HUES64 (cell line): Measurements from ENCODE around the gene CST8.

ENCODE experiments used
- H3K27ac ChIP-seq: 2 replicates; pipeline ENCODE4 v1.7.0; 2013; ENCODE audit warnings: low read depth, low read length, inconsistent platforms
- H3K27me3 ChIP-seq: 2 replicates; pipeline ENCODE4 v1.6.1; 2013; ENCODE audit warnings: mild to moderate bottlenecking, low read length; ENCODE audit not compliant: insufficient read depth
- H3K36me3 ChIP-seq: 2 replicates; pipeline ENCODE4 v1.6.1; 2013; ENCODE audit warnings: mild to moderate bottlenecking, low read length; ENCODE audit not compliant: insufficient read depth
- H3K4me1 ChIP-seq: 2 replicates; pipeline ENCODE4 v1.6.1; 2013; ENCODE audit warnings: mild to moderate bottlenecking, low read length, moderate library complexity; ENCODE audit not compliant: insufficient read depth
- H3K4me3 ChIP-seq: 2 replicates; pipeline ENCODE4 v1.5.1; 2013; ENCODE audit warnings: mild to moderate bottlenecking, low read length, moderate library complexity
- H3K9ac ChIP-seq: 2 replicates; pipeline ENCODE4 v1.6.1; 2013; ENCODE audit warnings: mild to moderate bottlenecking, low read depth, low read length
- H3K9me3 ChIP-seq: 2 replicates; pipeline ENCODE4 v1.6.1; 2013; ENCODE audit warnings: low read depth, low read length; ENCODE audit not compliant: insufficient read depth
- WGBS: fragments of 150-250, 120-280 bp; methylation state at CpG from one replicate; pipeline ENCODE4 v1.1.7; 2013; ENCODE audit warnings: missing lambda C conversion rate; 5-methylcytosine and 5-hydroxymethylcytosine counted together

The CST8 gene

DNA sequence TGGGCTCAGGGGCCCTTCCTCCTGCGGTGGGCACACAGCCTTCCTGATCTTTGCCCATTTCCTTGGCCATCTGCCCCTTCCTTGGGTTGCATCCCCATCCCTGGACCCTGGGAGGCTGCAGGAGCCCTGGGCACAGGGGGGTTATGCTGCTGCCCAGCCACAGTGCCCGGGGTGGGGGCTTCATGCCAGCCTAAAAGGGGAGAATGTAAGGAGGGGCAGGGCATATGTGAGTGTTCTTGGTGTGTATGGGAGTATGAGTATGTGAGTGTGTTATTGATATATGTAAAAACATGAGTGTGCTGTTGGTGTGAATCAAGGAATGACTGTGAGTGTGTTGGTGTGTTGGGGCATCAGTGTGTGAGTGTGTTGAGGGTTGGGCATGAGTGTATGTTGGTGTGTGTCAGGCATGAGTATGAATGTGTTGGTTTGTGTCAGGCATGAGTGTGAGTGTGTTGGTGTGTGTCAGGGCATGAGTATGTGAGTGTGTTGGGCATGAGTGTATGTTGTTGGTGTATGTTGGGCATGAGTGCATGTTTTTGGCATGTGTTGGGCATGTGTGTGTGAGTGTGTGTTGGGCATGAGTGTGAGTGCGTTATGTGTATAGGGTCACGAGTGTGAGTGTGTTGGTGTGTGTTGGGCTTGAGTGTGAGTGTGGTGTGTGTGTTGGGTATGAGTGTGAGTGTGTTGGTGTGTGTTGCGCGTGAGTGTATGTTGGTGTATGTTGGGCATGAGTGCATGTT, 14.7 kb upstream of the CST8 start:
- H3K27me3 ChIP-seq: peaks cover 11% of the 10 kb centered on the region; the same call in 1 of the 2 replicates
- H3K4me3 ChIP-seq: no peak overlapping the region
- H3K4me1 ChIP-seq: peaks cover 20% of the 10 kb centered on the region
- no peaks in the 10 kb centered on the region for H3K36me3 ChIP-seq
- no peak overlapping the region for H3K9ac ChIP-seq
- WGBS: 95% methylated on average over 6 of the region's 6 CpGs
- H3K27ac ChIP-seq: no peak overlapping the region
- H3K9me3 ChIP-seq: no peaks in the 10 kb centered on the region

DNA sequence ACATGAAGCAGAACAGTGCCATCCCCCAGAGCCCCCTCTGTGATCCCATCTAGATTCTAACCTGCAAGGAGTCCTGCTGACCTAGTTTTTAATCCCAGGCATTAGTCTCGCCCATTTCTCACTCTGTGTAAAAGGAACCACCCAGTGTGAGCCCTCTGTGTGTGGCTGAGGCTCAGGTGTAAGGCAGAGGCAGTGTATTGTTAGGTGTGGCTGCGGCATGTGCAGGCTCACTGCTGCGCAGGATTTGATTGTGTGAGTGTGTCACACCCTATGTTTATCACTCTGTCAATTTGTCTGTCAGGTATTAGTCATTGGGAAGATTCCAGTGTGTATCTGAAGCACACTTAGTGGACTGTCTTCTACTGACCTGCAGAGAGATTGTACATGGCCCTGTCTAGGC, 13.7 kb upstream of the CST8 start:
- WGBS: 68% methylated on average over 3 of the region's 3 CpGs
- Histone ChIP-seq H3K27ac (no peak overlapping the region), H3K9me3 (no peaks in the 10 kb centered on the region), H3K36me3 (no peaks in the 10 kb centered on the region), H3K9ac (no peak overlapping the region), H3K4me1 (peaks cover 21% of the 10 kb centered on the region), H3K4me3 (no peak overlapping the region), H3K27me3 (peaks cover 7% of the 10 kb centered on the region; the same call in 1 of the 2 replicates)

DNA sequence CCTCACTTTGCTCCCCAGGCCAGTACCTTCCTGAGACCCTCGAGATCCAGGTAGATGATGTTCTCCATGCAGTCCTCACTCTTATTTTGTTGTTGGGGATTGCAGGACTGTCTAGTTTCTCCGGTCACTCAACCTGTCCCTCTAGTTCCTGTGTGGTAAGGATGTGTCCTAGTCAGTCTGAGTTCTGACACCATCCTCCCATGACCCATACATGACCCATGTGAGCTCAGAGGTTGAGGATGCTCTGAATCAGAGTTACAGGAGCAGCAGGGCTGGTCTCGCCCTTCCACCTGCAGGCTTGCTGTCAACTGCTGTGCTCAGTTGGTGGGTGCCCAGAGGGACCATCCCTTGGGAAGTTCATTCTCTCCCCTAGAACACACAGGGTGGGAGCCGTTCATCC, 11.9 kb upstream of the CST8 start:
- no peaks in the 10 kb centered on the region for H3K9me3 ChIP-seq
- H3K4me1 ChIP-seq: peaks cover 10% of the 10 kb centered on the region
- H3K9ac ChIP-seq: no peak overlapping the region
- H3K27ac ChIP-seq: no peak overlapping the region
- WGBS: 91% methylated on average over 3 of the region's 4 CpGs
- no peaks in the 10 kb centered on the region for H3K36me3 ChIP-seq
- H3K27me3 ChIP-seq: peaks cover 7% of the 10 kb centered on the region; the same call in 1 of the 2 replicates
- H3K4me3 ChIP-seq: no peak overlapping the region

DNA sequence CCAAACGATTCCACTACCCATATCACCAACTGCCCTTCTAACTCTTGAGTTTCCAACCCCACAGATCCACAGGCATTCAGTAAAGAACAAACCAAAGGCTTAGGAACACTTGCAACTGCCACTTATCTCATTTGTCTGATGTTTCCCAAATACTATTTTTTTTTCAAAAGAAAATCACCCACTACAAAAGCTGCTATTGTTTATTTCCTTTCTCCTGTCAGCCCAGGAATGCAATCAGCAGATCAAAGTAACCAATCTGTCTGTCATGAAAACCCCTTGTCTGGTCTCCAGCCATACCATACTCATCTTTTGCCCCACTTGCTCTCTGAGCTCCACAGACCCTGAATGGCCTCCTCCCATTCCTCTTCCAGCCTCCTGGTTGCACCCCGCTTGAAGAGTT, 8.8 kb upstream of the CST8 start:
- Histone ChIP-seq H3K27ac (no peak overlapping the region), H3K9ac (no peak overlapping the region), H3K4me3 (no peak overlapping the region), H3K4me1 (peaks cover 13% of the 10 kb centered on the region; the same call in 1 of the 2 replicates), H3K27me3 (no peaks in the 10 kb centered on the region), H3K36me3 (no peaks in the 10 kb centered on the region), H3K9me3 (no peaks in the 10 kb centered on the region)
- 82% methylated on average over 2 of the region's 2 CpGs for WGBS

DNA sequence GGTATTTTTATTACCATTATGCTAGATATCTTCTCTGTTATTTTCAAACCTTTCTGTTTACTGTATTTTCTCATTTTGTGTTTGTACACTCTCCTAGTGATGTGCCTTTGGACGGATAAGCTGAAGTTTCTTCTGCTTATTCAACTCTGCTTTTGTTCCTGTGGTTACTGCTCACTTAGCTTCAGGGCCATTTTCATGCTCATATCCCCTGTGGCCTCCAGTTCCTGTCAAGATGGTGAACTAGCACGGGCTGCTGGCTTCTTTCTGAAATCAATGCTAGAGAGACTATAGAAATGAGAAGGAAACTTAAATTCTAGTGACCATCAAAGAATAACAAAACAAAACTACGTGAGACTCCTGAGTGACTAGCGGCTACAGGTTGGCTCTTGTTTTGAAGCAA, 6.8 kb upstream of the CST8 start:
- Histone ChIP-seq H3K36me3 (no peaks in the 10 kb centered on the region), H3K4me1 (peaks cover 13% of the 10 kb centered on the region; the same call in 1 of the 2 replicates), H3K4me3 (no peak overlapping the region), H3K27ac (no peak overlapping the region), H3K9ac (no peak overlapping the region), H3K9me3 (no peaks in the 10 kb centered on the region; the same call in 1 of the 2 replicates), H3K27me3 (no peaks in the 10 kb centered on the region)
- 86% methylated on average over 4 of the region's 4 CpGs for WGBS

DNA sequence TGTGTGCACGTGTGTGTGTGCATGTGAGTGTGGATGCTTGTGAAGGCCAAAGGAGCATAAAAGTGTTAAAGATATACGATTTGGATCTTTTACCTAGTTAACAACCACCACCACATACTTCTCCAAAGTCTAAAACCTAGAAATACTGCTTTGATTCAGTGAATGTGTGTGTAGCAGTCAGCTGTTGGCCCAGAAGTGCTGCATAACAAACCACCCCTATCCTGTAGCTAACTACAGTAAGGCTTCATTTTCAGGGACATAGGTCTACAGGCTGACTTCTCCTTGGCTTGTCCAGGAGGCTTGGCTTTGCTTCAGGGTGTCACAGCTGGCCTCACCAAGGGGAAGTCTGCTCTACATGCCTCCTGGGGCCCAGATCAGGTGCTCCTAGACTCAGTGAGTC, 2.4 kb upstream of the CST8 start:
- no peaks in the 10 kb centered on the region for H3K36me3 ChIP-seq
- H3K9me3 ChIP-seq: no peaks in the 10 kb centered on the region; the same call in 1 of the 2 replicates
- WGBS: 100% methylated on average over 1 of the region's 2 CpGs
- 0 out of 2 replicates have a peak, but pooled peaks cover 8% of the 10 kb centered on the region for H3K4me1 ChIP-seq
- H3K27ac ChIP-seq: no peak overlapping the region
- H3K9ac ChIP-seq: no peak overlapping the region
- no peaks in the 10 kb centered on the region for H3K27me3 ChIP-seq
- H3K4me3 ChIP-seq: no peak overlapping the region

DNA sequence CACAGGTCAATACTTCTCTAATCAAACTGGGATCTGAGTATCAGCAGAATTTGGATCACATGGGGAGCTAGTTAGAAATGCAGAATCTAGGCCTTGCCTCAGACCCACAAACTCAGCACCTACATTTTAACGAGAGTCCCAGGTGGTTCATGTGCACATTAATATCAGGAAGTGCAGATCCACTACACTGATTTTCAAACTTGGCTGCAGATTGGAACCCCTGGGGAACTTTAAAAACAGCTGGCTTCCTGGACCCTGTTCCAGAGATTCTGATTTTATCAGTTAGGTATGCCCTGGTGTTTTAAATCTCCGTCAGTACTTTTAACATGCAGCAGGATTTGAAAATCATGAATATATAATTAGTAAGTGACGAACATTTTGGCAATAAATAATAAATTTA, 1.9 kb upstream of the CST8 start:
- no peak overlapping the region for H3K4me3 ChIP-seq
- no peaks in the 10 kb centered on the region for H3K36me3 ChIP-seq
- no peaks in the 10 kb centered on the region for H3K27me3 ChIP-seq
- WGBS: 95% methylated on average over 2 of the region's 3 CpGs
- no peak overlapping the region for H3K27ac ChIP-seq
- 0 out of 2 replicates have a peak, but pooled peaks cover 5% of the 10 kb centered on the region for H3K4me1 ChIP-seq
- H3K9me3 ChIP-seq: no peaks in the 10 kb centered on the region; the same call in 1 of the 2 replicates
- H3K9ac ChIP-seq: no peak overlapping the region

DNA sequence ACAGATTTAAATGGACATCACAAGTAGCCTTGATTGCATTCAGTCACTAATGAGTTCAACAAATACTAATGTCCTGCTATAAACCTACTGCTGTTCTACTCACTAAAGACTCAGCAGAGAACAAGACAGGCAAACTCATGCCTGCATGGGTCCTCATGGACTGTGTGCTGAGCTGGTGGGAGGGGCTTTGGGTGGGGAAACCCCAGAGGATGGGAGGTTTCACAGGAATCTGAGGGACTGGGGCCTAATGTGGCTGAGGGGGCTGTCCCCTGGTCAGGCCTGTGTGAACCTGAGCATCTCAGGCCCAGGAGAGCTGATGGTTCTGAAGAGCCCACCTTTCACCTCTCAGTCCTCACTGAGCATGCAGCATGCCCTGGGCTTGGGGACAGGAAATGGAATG, 1.4 kb downstream of the CST8 start:
- no peak overlapping the region for H3K4me3 ChIP-seq
- H3K4me1 ChIP-seq: no peaks in the 10 kb centered on the region
- no peak overlapping the region for H3K27ac ChIP-seq
- H3K36me3 ChIP-seq: no peaks in the 10 kb centered on the region
- H3K9me3 ChIP-seq: peaks cover 5% of the 10 kb centered on the region; the same call in 1 of the 2 replicates
- H3K9ac ChIP-seq: no peak overlapping the region
- no peaks in the 10 kb centered on the region for H3K27me3 ChIP-seq

DNA sequence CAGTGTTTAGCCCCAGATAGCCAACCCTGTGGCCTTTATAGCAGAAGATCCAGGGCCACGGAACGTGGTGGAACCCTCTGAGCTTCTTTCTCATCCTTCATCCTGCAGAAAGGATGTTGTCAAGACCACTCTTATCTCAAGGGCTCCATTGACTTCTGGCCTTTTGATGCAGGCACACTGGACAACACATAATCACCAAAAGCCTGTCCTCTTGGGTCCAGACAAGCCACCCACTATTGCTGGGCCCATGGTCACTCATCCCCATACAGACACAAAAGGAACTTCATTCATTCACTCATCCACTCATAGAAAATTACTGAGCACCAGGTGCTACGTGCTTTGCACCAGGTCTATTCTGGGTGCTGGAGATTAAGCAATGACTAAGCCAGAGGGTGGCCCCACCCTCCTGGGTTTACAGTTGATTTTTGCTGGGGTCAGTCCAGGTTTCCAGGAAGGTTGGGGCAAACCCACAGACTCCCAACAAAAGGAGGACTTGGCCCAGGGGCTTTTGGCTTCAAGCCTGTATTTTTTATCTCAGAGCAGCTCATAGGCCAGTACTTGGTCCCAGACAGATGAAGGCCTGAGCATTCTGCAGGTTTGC, 2.4 kb downstream of the CST8 start:
- H3K9me3 ChIP-seq: peaks cover 5% of the 10 kb centered on the region; the same call in 1 of the 2 replicates
- no peak overlapping the region for H3K9ac ChIP-seq
- 95% methylated on average over 3 of the region's 3 CpGs for WGBS
- H3K27ac ChIP-seq: no peak overlapping the region
- no peaks in the 10 kb centered on the region for H3K36me3 ChIP-seq
- H3K4me1 ChIP-seq: no peaks in the 10 kb centered on the region
- H3K27me3 ChIP-seq: no peaks in the 10 kb centered on the region
- no peak overlapping the region for H3K4me3 ChIP-seq

DNA sequence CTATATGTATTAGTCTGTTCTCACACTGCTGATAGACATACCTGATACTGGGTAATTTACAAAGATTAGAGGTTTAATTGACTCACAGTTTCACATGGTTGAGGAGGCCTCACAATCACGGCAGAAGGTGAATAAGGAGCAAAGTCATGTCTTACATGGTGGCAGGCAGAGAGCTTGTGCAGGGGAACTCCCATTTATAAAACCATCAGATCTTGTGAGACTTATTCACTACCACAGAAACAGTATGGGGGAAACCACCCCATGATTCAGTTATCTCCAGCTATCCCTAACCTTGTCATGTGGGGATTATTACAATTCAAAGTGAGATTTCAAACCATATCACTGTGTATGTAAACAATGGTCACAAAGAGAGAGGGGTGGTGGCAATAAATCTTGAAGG, 6.6 kb downstream of the CST8 start:
- Histone ChIP-seq H3K36me3 (no peaks in the 10 kb centered on the region), H3K9ac (no peak overlapping the region), H3K27me3 (no peaks in the 10 kb centered on the region), H3K9me3 (0 out of 2 replicates have a peak, but pooled peaks cover 5% of the 10 kb centered on the region), H3K27ac (no peak overlapping the region), H3K4me1 (no peaks in the 10 kb centered on the region), H3K4me3 (no peak overlapping the region)
- 94% methylated on average over 1 of the region's 1 CpG for WGBS

DNA sequence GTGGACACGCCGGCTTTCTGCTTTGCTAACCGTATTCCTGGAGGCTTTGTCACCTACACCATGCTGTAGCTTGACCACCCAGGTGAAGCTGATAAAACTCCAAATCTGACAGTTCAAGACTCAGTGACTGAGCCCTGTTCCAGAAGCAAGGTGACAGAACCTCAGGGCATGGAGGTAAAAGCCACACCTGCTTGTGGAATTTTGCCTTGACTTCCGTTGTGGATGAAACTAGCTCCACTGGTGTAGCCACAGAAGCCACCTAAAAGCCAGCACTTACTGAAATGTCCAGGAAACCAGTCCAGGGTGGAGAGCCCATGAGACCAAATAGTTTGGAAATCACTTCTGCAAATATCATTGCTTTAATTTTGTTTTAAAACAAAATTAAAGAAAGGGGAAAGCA, 11.0 kb downstream of the CST8 start:
- Histone ChIP-seq H3K27me3 (no peaks in the 10 kb centered on the region), H3K27ac (no peak overlapping the region), H3K4me1 (no peaks in the 10 kb centered on the region), H3K9ac (no peak overlapping the region), H3K4me3 (no peak overlapping the region), H3K36me3 (no peaks in the 10 kb centered on the region), H3K9me3 (no peaks in the 10 kb centered on the region)
- WGBS: 95% methylated on average over 4 of the region's 4 CpGs
